Sigmoid colon (tissue), 4 donors: ENCODE data around the gene SMIM22.

ENCODE experiments used
- CTCF ChIP-seq, 4 experiments: fragments of 450-650 bp in 3 of 4; fragments of 200-600 bp in 1 of 4; IDR thresholded peaks; one replicate each; pipeline ENCODE4 v1.5.1; 2016 to 2019; ENCODE audit warnings: antibody characterized with exemption in 4 of 4, mild to moderate bottlenecking in 3 of 4, moderate library complexity in 2 of 4
- POLR2A ChIP-seq, 2 donors: fragments of 450-650 bp; IDR thresholded peaks; one replicate each; pipeline ENCODE4 v1.6.1; 2016; ENCODE audit warnings: antibody characterized with exemption in 2 of 2, mild to moderate bottlenecking in 2 of 2, moderate library complexity in 2 of 2
- POLR2AphosphoS5 ChIP-seq, 4 donors: sonication (generic); formaldehyde crosslinking; IDR thresholded peaks; one replicate each; pipeline ENCODE4 v1.6.1; 2017; ENCODE audit warnings: antibody characterized with exemption in 4 of 4

- TF ChIP-seq CTCF (IDR thresholded peaks at IDR 0.05), result no peak
- no peak for TF ChIP-seq POLR2A (IDR thresholded peaks at IDR 0.05)
- no peak for TF ChIP-seq POLR2AphosphoS5 (IDR thresholded peaks at IDR 0.05)
Measured at GRCh38 chr16:4803401-4803844, 8.3 kb downstream of the SMIM22 start.
